GM12878 (cell line): ENCODE results near the gene COPS6. TPM values are rescaled to one million over a fixed set of nuclear protein-coding genes. Genes with fewer than 3 reads are reported as not detected.

ENCODE experiments used
- CREB1 ChIP-seq: IDR thresholded peaks from 2 replicates; pipeline ENCODE4 v1.6.1; 2012; ENCODE audit warnings: low read depth, mild to moderate bottlenecking, inconsistent platforms
- EP300 ChIP-seq, 2 experiments: fragments of 150-350 bp in 1 of 2; IDR thresholded peaks; 2 replicates each; pipeline ENCODE4 v1.6.1; 2011 to 2012; ENCODE audit warnings: low read depth in 2 of 2, low read length in 2 of 2, borderline replicate concordance in 1 of 2, improper control_type of control experiment in 1 of 2, inconsistent platforms in 1 of 2; ENCODE audit not compliant: control insufficient read depth in 1 of 2
- FOXM1 ChIP-seq: IDR thresholded peaks from 2 replicates; pipeline ENCODE4 v1.6.1; 2012; ENCODE audit warnings: low read depth, mild to moderate bottlenecking, inconsistent platforms, low read length, moderate library complexity
- HDGF ChIP-seq: fragments of 450-650 bp; IDR thresholded peaks from 2 replicates; pipeline ENCODE4 v1.6.1; 2016; ENCODE audit warnings: antibody characterized with exemption
- JUND ChIP-seq: IDR thresholded peaks from 2 replicates; pipeline ENCODE4 v1.6.1; 2012; ENCODE audit warnings: low read depth, mild to moderate bottlenecking, low read length, improper control_type of control experiment, moderate library complexity
- KLF5 ChIP-seq: fragments of 450-650 bp; IDR thresholded peaks from 2 replicates; pipeline ENCODE4 v1.6.1; 2014; ENCODE audit warnings: mild to moderate bottlenecking; ENCODE audit not compliant: partially characterized antibody
- LARP7 ChIP-seq: fragments of 450-650 bp; IDR thresholded peaks from 2 replicates; pipeline ENCODE4 v1.6.1; 2017; ENCODE audit warnings: mild to moderate bottlenecking
- NFIC ChIP-seq: IDR thresholded peaks from 2 replicates; pipeline ENCODE4 v1.6.1; 2012; ENCODE audit warnings: low read depth, mild to moderate bottlenecking, inconsistent platforms, low read length, moderate library complexity
- NR2C1 ChIP-seq: fragments of 450-650 bp; IDR thresholded peaks from 2 replicates; pipeline ENCODE4 v1.6.1; 2017; ENCODE audit warnings: antibody characterized with exemption, mild to moderate bottlenecking, moderate library complexity
- NR2F1 ChIP-seq: fragments of 450-650 bp; conservative IDR thresholded peaks from 2 replicates; pipeline ENCODE4 v1.6.1; 2017; ENCODE audit warnings: mild to moderate bottlenecking
- POLR2A ChIP-seq: IDR thresholded peaks from 2 replicates; pipeline ENCODE4 v1.6.1; 2011; ENCODE audit warnings: low read depth, mild to moderate bottlenecking, low read length
- RBBP5 ChIP-seq: fragments of 200-600 bp; sonication (generic); conservative IDR thresholded peaks from 2 replicates; pipeline ENCODE4 v1.6.1; 2016
- SREBF1 ChIP-seq: IDR thresholded peaks from 2 replicates; pipeline ENCODE4 v1.6.1; 2012; ENCODE audit warnings: mild to moderate bottlenecking, low read length
- SREBF2 ChIP-seq: IDR thresholded peaks from 2 replicates; pipeline ENCODE4 v1.6.1; 2012; ENCODE audit warnings: mild to moderate bottlenecking, low read length
- TAF1 ChIP-seq: IDR thresholded peaks from 2 replicates; pipeline ENCODE4 v1.6.1; 2011; ENCODE audit warnings: mild to moderate bottlenecking, low read depth, low read length, borderline replicate concordance
- WRNIP1 ChIP-seq: IDR thresholded peaks from 2 replicates; pipeline ENCODE4 v1.6.1; 2011; ENCODE audit warnings: low read depth, low read length, improper control_type of control experiment, borderline replicate concordance
- polyA plus RNA-seq, 11 experiments: library from polyadenylated mRNA; depleted of rRNA in 4 of 11; unstranded in 6 of 11; stranded (reverse) in 5 of 11; fragments of >200 nt; fragmentation: Nextera tagmentation in 4 of 11; fragmentation: Illumina TruSeq in 1 of 11; extraction: Ambion mirVana in 4 of 11; extraction: Trizol in 1 of 11; gene quantifications; 1 replicate in 1 of 11; 2 replicates in 10 of 11; pipeline versions ENCODE4 v1.2.1 to v1.2.3, GENCODE V29; 2011 to 2016; ENCODE audit warnings: inconsistent platforms in 2 of 11, missing spikeins in 2 of 11, low read depth in 1 of 11
- total RNA-seq, 4 experiments: library from RNA; depleted of rRNA in 3 of 4; stranded (reverse); fragments of >200 nt in 3 of 4; fragmentation: Illumina TruSeq in 1 of 4; extraction: Trizol in 1 of 4; gene quantifications; 2 replicates each; pipeline versions ENCODE4 v1.2.1 to v1.2.3, GENCODE V29; 2013 to 2021
- TF ChIP-seq, protein P1 (sequence below): fragments of 450-650 bp; conservative IDR thresholded peaks from 2 replicates; pipeline ENCODE4 v1.6.1; 2017; ENCODE audit warnings: mild to moderate bottlenecking, moderate library complexity
- TF ChIP-seq, protein P2 (sequence below): fragments of 450-650 bp; IDR thresholded peaks from 2 replicates; pipeline ENCODE4 v1.6.1; 2018; ENCODE audit warnings: mild to moderate bottlenecking, low read depth, moderate library complexity; ENCODE audit not compliant: partially characterized antibody
- TF ChIP-seq, protein P3 (sequence below): fragments of 450-650 bp; IDR thresholded peaks from 2 replicates; pipeline ENCODE4 v1.6.1; 2017; ENCODE audit warnings: antibody characterized with exemption, mild to moderate bottlenecking, moderate library complexity
- TF ChIP-seq, protein P4 (sequence below): fragments of 450-650 bp; IDR thresholded peaks from 2 replicates; pipeline ENCODE4 v1.6.1; 2017; ENCODE audit warnings: mild to moderate bottlenecking

Gene COPS6
- total and polyA plus RNA-seq, 10 of the 15 experiments (the other 5 are each of a cell fraction or from before 2014, with no cell fraction given): 28.5 to 182 (median 81.5) TPM

DNA sequence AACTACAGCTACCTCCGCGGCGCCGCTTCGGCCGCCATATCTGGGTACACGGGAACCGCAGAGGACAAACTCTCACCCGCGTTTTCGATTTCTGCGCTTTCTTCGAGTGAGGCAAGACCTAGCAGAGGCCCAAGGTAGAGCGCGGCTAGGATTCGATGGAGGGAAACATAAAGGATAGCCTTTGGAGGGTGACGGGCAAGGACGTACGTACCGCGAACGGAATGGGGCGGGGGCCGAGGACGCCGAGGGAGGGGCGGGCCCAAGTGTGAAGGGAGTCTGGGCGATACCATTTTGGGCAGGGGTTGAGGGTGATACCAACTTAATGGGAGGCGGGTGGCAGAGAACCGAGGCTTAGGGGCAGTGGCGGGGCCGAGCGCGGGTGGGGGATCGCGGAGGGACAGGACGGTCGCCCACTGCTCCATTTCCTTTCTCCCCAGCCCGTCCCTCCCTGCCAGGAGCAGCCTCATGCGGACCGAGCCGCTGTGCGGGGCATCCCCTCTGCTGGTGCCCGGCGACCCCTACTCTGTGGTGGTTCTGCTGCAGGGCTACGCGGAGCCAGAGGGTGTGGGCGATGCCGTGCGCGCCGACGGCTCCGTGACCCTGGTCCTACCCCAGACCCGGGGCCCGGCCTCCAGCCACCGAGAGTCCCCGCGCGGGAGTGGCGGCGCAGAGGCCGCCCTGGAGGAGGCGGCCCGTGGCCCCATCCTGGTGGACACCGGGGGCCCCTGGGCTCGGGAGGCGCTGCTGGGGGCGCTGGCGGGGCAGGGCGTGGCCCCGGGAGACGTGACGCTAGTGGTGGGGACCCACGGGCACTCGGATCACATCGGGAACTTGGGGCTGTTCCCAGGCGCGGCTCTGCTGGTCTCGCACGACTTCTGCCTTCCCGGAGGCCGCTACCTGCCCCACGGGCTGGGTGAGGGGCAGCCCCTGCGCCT is 38.4 kb downstream of the COPS6 start, which contains the start of gene MBLAC1 (continued):
- TF ChIP-seq, protein P1, sequence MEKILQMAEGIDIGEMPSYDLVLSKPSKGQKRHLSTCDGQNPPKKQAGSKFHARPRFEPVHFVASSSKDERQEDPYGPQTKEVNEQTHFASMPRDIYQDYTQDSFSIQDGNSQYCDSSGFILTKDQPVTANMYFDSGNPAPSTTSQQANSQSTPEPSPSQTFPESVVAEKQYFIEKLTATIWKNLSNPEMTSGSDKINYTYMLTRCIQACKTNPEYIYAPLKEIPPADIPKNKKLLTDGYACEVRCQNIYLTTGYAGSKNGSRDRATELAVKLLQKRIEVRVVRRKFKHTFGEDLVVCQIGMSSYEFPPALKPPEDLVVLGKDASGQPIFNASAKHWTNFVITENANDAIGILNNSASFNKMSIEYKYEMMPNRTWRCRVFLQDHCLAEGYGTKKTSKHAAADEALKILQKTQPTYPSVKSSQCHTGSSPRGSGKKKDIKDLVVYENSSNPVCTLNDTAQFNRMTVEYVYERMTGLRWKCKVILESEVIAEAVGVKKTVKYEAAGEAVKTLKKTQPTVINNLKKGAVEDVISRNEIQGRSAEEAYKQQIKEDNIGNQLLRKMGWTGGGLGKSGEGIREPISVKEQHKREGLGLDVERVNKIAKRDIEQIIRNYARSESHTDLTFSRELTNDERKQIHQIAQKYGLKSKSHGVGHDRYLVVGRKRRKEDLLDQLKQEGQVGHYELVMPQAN: peak; percentile 52; the same call in 1 of the 2 replicates
- TF ChIP-seq NFIC (0 out of 2 replicates have a peak, but pooled peaks have one; percentile 26), RBBP5 (no peak), SREBF1 (peak; percentile 94), KLF5 (peak; percentile 93), FOXM1 (no peak), NR2C1 (no peak), HDGF (peak; percentile 82), WRNIP1 (no peak), JUND (peak; percentile 97), EP300 (IDR thresholded peaks at IDR 0.05; ENCODE audit: borderline replicate concordance in 1 of 2, control insufficient read depth in 1 of 2, low read depth in 2 of 2, low read length in 2 of 2) (no peak; a peak in 1 of 4 replicates), TAF1 (no peak; the same call in 1 of the 2 replicates), NR2F1 (peak; percentile 62; the same call in 1 of the 2 replicates), LARP7 (peak; percentile 89), CREB1 (peak; percentile 69), SREBF2 (no peak), POLR2A (peak; percentile 79)
- TF ChIP-seq, protein P2, sequence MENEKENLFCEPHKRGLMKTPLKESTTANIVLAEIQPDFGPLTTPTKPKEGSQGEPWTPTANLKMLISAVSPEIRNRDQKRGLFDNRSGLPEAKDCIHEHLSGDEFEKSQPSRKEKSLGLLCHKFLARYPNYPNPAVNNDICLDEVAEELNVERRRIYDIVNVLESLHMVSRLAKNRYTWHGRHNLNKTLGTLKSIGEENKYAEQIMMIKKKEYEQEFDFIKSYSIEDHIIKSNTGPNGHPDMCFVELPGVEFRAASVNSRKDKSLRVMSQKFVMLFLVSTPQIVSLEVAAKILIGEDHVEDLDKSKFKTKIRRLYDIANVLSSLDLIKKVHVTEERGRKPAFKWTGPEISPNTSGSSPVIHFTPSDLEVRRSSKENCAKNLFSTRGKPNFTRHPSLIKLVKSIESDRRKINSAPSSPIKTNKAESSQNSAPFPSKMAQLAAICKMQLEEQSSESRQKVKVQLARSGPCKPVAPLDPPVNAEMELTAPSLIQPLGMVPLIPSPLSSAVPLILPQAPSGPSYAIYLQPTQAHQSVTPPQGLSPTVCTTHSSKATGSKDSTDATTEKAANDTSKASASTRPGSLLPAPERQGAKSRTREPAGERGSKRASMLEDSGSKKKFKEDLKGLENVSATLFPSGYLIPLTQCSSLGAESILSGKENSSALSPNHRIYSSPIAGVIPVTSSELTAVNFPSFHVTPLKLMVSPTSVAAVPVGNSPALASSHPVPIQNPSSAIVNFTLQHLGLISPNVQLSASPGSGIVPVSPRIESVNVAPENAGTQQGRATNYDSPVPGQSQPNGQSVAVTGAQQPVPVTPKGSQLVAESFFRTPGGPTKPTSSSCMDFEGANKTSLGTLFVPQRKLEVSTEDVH: peak; percentile 43
- TF ChIP-seq, protein P3, sequence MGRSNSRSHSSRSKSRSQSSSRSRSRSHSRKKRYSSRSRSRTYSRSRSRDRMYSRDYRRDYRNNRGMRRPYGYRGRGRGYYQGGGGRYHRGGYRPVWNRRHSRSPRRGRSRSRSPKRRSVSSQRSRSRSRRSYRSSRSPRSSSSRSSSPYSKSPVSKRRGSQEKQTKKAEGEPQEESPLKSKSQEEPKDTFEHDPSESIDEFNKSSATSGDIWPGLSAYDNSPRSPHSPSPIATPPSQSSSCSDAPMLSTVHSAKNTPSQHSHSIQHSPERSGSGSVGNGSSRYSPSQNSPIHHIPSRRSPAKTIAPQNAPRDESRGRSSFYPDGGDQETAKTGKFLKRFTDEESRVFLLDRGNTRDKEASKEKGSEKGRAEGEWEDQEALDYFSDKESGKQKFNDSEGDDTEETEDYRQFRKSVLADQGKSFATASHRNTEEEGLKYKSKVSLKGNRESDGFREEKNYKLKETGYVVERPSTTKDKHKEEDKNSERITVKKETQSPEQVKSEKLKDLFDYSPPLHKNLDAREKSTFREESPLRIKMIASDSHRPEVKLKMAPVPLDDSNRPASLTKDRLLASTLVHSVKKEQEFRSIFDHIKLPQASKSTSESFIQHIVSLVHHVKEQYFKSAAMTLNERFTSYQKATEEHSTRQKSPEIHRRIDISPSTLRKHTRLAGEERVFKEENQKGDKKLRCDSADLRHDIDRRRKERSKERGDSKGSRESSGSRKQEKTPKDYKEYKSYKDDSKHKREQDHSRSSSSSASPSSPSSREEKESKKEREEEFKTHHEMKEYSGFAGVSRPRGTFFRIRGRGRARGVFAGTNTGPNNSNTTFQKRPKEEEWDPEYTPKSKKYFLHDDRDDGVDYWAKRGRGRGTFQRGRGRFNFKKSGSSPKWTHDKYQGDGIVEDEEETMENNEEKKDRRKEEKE: peak; percentile 87
- TF ChIP-seq, protein P4, sequence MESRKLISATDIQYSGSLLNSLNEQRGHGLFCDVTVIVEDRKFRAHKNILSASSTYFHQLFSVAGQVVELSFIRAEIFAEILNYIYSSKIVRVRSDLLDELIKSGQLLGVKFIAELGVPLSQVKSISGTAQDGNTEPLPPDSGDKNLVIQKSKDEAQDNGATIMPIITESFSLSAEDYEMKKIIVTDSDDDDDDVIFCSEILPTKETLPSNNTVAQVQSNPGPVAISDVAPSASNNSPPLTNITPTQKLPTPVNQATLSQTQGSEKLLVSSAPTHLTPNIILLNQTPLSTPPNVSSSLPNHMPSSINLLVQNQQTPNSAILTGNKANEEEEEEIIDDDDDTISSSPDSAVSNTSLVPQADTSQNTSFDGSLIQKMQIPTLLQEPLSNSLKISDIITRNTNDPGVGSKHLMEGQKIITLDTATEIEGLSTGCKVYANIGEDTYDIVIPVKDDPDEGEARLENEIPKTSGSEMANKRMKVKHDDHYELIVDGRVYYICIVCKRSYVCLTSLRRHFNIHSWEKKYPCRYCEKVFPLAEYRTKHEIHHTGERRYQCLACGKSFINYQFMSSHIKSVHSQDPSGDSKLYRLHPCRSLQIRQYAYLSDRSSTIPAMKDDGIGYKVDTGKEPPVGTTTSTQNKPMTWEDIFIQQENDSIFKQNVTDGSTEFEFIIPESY: no peak
